GM12878 (cell line): ENCODE results near the gene MRAS. TPM values are rescaled to one million over a fixed set of nuclear protein-coding genes. Genes with fewer than 3 reads are reported as not detected.

Experiments
- ATAC-seq: fragments of 200-7000 bp; cut with Tn5 transposase; 3 replicates; pipeline ENCODE4 v1.9.1; 2020; ENCODE audit warnings: mild to moderate bottlenecking, moderate library complexity
- BruUV-seq: library from RNA; stranded (reverse); fragments of 400-500 nt; replicated peaks from 2 replicates; lab custom pipeline; 2021; lab: Mats Ljungman, UMichigan
- CTCF ChIA-PET: fragments of 300-600 bp; sonication (Branson Sonifier 250); formaldehyde crosslinking; extraction: SDS; loops from one replicate; lab custom pipeline; 2021; ENCODE audit warnings: inconsistent platforms; lab: Yijun Ruan, JAX
- POLR2A ChIA-PET: fragments of 350-600 bp; formaldehyde crosslinking; extraction: SDS; loops from one replicate; lab custom pipeline; 2021; ENCODE audit warnings: inconsistent platforms; lab: Charles Lee
- RAD21 ChIA-PET: fragments of 300-600 bp; sonication (Branson Sonifier 250); formaldehyde crosslinking; loops from one replicate; lab custom pipeline; 2023; ENCODE audit warnings: antibody characterized with exemption; ENCODE audit not compliant: unreplicated experiment; lab: Charles Lee
- SMC1A ChIA-PET: fragments of 300-600 bp; sonication (Branson Sonifier 250); formaldehyde crosslinking; loops from one replicate; lab custom pipeline; 2023; ENCODE audit not compliant: unreplicated experiment, uncharacterized antibody; lab: Charles Lee
- DNase-seq: peaks from one replicate; pipeline ENCODE4 v3.0.0-alpha.2; 2011; ENCODE audit warnings: low read depth, low spot score
- FAIRE-seq: peaks from 3 replicates; lab custom pipeline; 2011; peaks lifted over from hg19 to GRCh38; lab: Jason Lieb, UNC
- H2AFZ ChIP-seq: 2 replicates; pipeline ENCODE4 v1.6.0; 2011; ENCODE audit warnings: low read depth, low read length, control low read depth; ENCODE audit not compliant: control insufficient read depth
- H3K27ac ChIP-seq: 2 replicates; pipeline ENCODE4 v1.5.1; 2011; ENCODE audit warnings: control low read depth; ENCODE audit not compliant: control insufficient read depth, insufficient read depth
- H3K27me3 ChIP-seq, 2 experiments: replicated peaks in 1 of 2; 2 replicates each; pipeline versions ENCODE4 v1.6.0 to v1.6.1; 2011; ENCODE audit warnings: low read length in 1 of 2; ENCODE audit not compliant: control insufficient read depth in 2 of 2, insufficient read depth in 2 of 2
- H3K36me3 ChIP-seq, 2 experiments: 2 replicates each; pipeline ENCODE4 v1.5.1; 2011; ENCODE audit warnings: low read length in 1 of 2; ENCODE audit not compliant: control insufficient read depth in 2 of 2, insufficient read depth in 2 of 2
- H3K4me1 ChIP-seq: 2 replicates; pipeline ENCODE4 v1.6.1; 2011; ENCODE audit warnings: mild to moderate bottlenecking, low read length, moderate library complexity, mixed read lengths; ENCODE audit not compliant: control insufficient read depth, insufficient read depth
- H3K4me2 ChIP-seq: 2 replicates; pipeline ENCODE4 v1.6.0; 2011; ENCODE audit warnings: control low read depth; ENCODE audit not compliant: control insufficient read depth, insufficient read depth
- H3K4me3 ChIP-seq: fragments of 200-600 bp; sonication (generic); 2 replicates; pipeline ENCODE4 v1.5.1; 2016
- H3K79me2 ChIP-seq: 2 replicates; pipeline ENCODE4 v1.6.0; 2011; ENCODE audit warnings: low read length; ENCODE audit not compliant: control insufficient read depth, insufficient read depth
- H3K9ac ChIP-seq: 2 replicates; pipeline ENCODE4 v1.8.0; 2011; ENCODE audit warnings: low read length, control low read depth, mixed read lengths; ENCODE audit not compliant: control insufficient read depth, insufficient read depth
- H3K9me3 ChIP-seq: replicated peaks from 3 replicates; pipeline ENCODE4 v1.5.1; 2011; ENCODE audit warnings: mild to moderate bottlenecking, low read length; ENCODE audit not compliant: control insufficient read depth, insufficient read depth
- H4K20me1 ChIP-seq: 2 replicates; pipeline ENCODE4 v1.6.0; 2011; ENCODE audit not compliant: control insufficient read depth, insufficient read depth
- BACH1 ChIP-seq: fragments of 450-650 bp; IDR thresholded peaks from 2 replicates; pipeline ENCODE4 v1.6.1; 2017; ENCODE audit warnings: mild to moderate bottlenecking, borderline replicate concordance
- CHD2 ChIP-seq: IDR thresholded peaks from 2 replicates; pipeline ENCODE4 v1.6.1; 2011; ENCODE audit warnings: low read depth, low read length, improper control_type of control experiment, borderline replicate concordance
- CHD4 ChIP-seq: fragments of 200-600 bp; sonication (generic); IDR thresholded peaks from 2 replicates; pipeline ENCODE4 v1.6.1; 2016; ENCODE audit warnings: mild to moderate bottlenecking
- CREB1 ChIP-seq: IDR thresholded peaks from 2 replicates; pipeline ENCODE4 v1.6.1; 2012; ENCODE audit warnings: low read depth, mild to moderate bottlenecking, inconsistent platforms
- DPF2 ChIP-seq: fragments of 450-650 bp; IDR thresholded peaks from 2 replicates; pipeline ENCODE4 v1.6.1; 2017; ENCODE audit warnings: mild to moderate bottlenecking
- EGR1 ChIP-seq, 2 experiments: IDR thresholded peaks; 1 replicate in 1 of 2; 2 replicates in 1 of 2; pipeline ENCODE4 v1.6.1; 2011 to 2012; ENCODE audit warnings: low read depth in 2 of 2, low read length in 2 of 2, borderline replicate concordance in 1 of 2, mild to moderate bottlenecking in 1 of 2, moderate library complexity in 1 of 2
- HDGF ChIP-seq: fragments of 450-650 bp; IDR thresholded peaks from 2 replicates; pipeline ENCODE4 v1.6.1; 2016; ENCODE audit warnings: antibody characterized with exemption
- LARP7 ChIP-seq: fragments of 450-650 bp; IDR thresholded peaks from 2 replicates; pipeline ENCODE4 v1.6.1; 2017; ENCODE audit warnings: mild to moderate bottlenecking
- MXI1 ChIP-seq: fragments of 150-350 bp; IDR thresholded peaks from 2 replicates; pipeline ENCODE4 v1.6.1; 2011; ENCODE audit warnings: low read depth, mild to moderate bottlenecking, inconsistent platforms, low read length, improper control_type of control experiment
- POLR2A ChIP-seq: IDR thresholded peaks from 2 replicates; pipeline ENCODE4 v1.6.1; 2011; ENCODE audit warnings: low read depth, mild to moderate bottlenecking, low read length
- RB1 ChIP-seq: fragments of 450-650 bp; formaldehyde crosslinking; IDR thresholded peaks from 2 replicates; pipeline ENCODE4 v1.6.1; 2017; ENCODE audit warnings: mild to moderate bottlenecking, borderline replicate concordance
- RUNX3 ChIP-seq: IDR thresholded peaks from 2 replicates; pipeline ENCODE4 v1.6.1; 2012; ENCODE audit warnings: low read length, inconsistent platforms
- SMAD1 ChIP-seq: fragments of 450-650 bp; IDR thresholded peaks from 2 replicates; pipeline ENCODE4 v1.6.1; 2018; ENCODE audit warnings: mild to moderate bottlenecking, low read depth; ENCODE audit not compliant: partially characterized antibody
- STAT1 ChIP-seq: fragments of 450-650 bp; conservative IDR thresholded peaks from 2 replicates; pipeline ENCODE4 v1.6.1; 2014; ENCODE audit warnings: antibody characterized with exemption, mild to moderate bottlenecking
- TCF3 ChIP-seq: IDR thresholded peaks from 2 replicates; pipeline ENCODE4 v1.6.1; 2012; ENCODE audit warnings: low read depth, mild to moderate bottlenecking, low read length, borderline replicate concordance; ENCODE audit not compliant: insufficient read depth
- ZBTB4 ChIP-seq: fragments of 450-650 bp; formaldehyde crosslinking; IDR thresholded peaks from 2 replicates; pipeline ENCODE4 v1.4.0; 2022; ENCODE audit warnings: mild to moderate bottlenecking, moderate library complexity
- ZNF384 ChIP-seq: IDR thresholded peaks from 2 replicates; pipeline ENCODE4 v1.6.1; 2012; ENCODE audit warnings: low read depth, mild to moderate bottlenecking, low read length, improper control_type of control experiment, borderline replicate concordance
- WGBS: methylation state at CpG from one replicate; pipeline ENCODE4 v1.1.6; 2016; ENCODE audit warnings: low lambda C conversion rate; ENCODE audit not compliant: insufficient replicate concordance, insufficient coverage; ENCODE audit errors: missing lambda C conversion rate; 5-methylcytosine and 5-hydroxymethylcytosine counted together
- in situ Hi-C: fragments of 300-500 bp; cut with MboI; formaldehyde crosslinking; loops from 9 replicates; pipeline ENCODE4 v1.14.3; 2018; ENCODE audit warnings: mixed read lengths
- intact Hi-C: fragments of 100-400 bp; cut with micrococcal nuclease; formaldehyde crosslinking; loops from one replicate; pipeline ENCODE4 v1.14.2; 2022; ENCODE audit not compliant: unreplicated experiment
- polyA plus RNA-seq, 11 experiments: library from polyadenylated mRNA; depleted of rRNA in 4 of 11; unstranded in 6 of 11; stranded (reverse) in 5 of 11; fragments of >200 nt; fragmentation: Nextera tagmentation in 4 of 11; fragmentation: Illumina TruSeq in 1 of 11; extraction: Ambion mirVana in 4 of 11; extraction: Trizol in 1 of 11; gene quantifications; 1 replicate in 1 of 11; 2 replicates in 10 of 11; pipeline versions ENCODE4 v1.2.1 to v1.2.3, GENCODE V29; 2011 to 2016; ENCODE audit warnings: inconsistent platforms in 2 of 11, missing spikeins in 2 of 11, low read depth in 1 of 11
- total RNA-seq, 4 experiments: library from RNA; depleted of rRNA in 3 of 4; stranded (reverse); fragments of >200 nt in 3 of 4; fragmentation: Illumina TruSeq in 1 of 4; extraction: Trizol in 1 of 4; gene quantifications; 2 replicates each; pipeline versions ENCODE4 v1.2.1 to v1.2.3, GENCODE V29; 2013 to 2021

MRAS gene
- total and polyA plus RNA-seq, 10 of the 15 experiments (the other 5 are each of a cell fraction or from before 2014, with no cell fraction given) = 0.01 to 0.44 (median 0.17) TPM; not detected in 6

- no peak for ATAC-seq
- no peaks in the 10 kb centered on the region for H3K36me3 ChIP-seq
- intact Hi-C loops = no loop called here
- ChIA-PET RAD21 (no interaction called here), CTCF (no interaction called here), POLR2A (no interaction called here), SMC1A (no interaction called here)
- H3K4me2 ChIP-seq = no peak overlapping the region
- H3K27ac ChIP-seq = no peak overlapping the region
- no peak overlapping the region for H2AFZ ChIP-seq
- no TSS peak for BruUV-seq
- H4K20me1 ChIP-seq = no peaks in the 10 kb centered on the region
- DNase-seq = no peak
- WGBS = 53% methylated on average over 14 of the region's 14 CpGs
- no peak for FAIRE-seq
- in situ Hi-C loops = no loop called here
- peaks cover 0 to 2% of the 10 kb centered on the region in 2 experiments; a peak in 3 of 4 replicates for H3K27me3 ChIP-seq
- H3K4me3 ChIP-seq = no peak overlapping the region
- H3K9ac ChIP-seq = no peak overlapping the region
- no peaks in the 10 kb centered on the region for H3K9me3 ChIP-seq
- H3K4me1 ChIP-seq = no peaks in the 10 kb centered on the region
- TF ChIP-seq LARP7 (no peak), ZNF384 (no peak), MXI1 (no peak), DPF2 (no peak), BACH1 (no peak), CHD2 (no peak), POLR2A (no peak), EGR1 (IDR thresholded peaks at IDR 0.05; ENCODE audit: borderline replicate concordance in 1 of 2, low read depth in 2 of 2, low read length in 2 of 2) (no peak), RUNX3 (no peak), RB1 (no peak), SMAD1 (no peak), STAT1 (no peak), CREB1 (no peak), CHD4 (no peak), TCF3 (no peak), ZBTB4 (no peak), HDGF (no peak)
- no peaks in the 10 kb centered on the region for H3K79me2 ChIP-seq
Measured at GRCh38 chr3:138443521-138444503, 95.4 kb downstream of the MRAS start.
